HepG2 (cell line): Measurements from ENCODE around the gene ODC1. TPM values are rescaled to one million over a fixed set of nuclear protein-coding genes. Genes with fewer than 3 reads are reported as not detected.

Experiments
- BCL6 ChIP-seq: IDR thresholded peaks from 2 replicates; pipeline ENCODE4 v1.6.1; 2016; ENCODE audit warnings: missing genetic modification reagents, missing compliant biosample characterization
- GABPB1 ChIP-seq: IDR thresholded peaks from 2 replicates; pipeline ENCODE4 v1.6.1; 2016; ENCODE audit warnings: mild to moderate bottlenecking, missing genetic modification reagents, moderate library complexity, missing compliant biosample characterization
- HHEX ChIP-seq: IDR thresholded peaks from 2 replicates; pipeline ENCODE4 v1.6.1; 2016; ENCODE audit warnings: control low read depth
- KAT2B ChIP-seq: fragments of 150-350 bp; IDR thresholded peaks from 2 replicates; pipeline ENCODE4 v1.6.1; 2014; ENCODE audit warnings: low read depth, low read length, borderline replicate concordance
- MIXL1 ChIP-seq: IDR thresholded peaks from 2 replicates; pipeline ENCODE4 v1.6.1; 2016
- MLLT10 ChIP-seq: sonication (generic); formaldehyde crosslinking; IDR thresholded peaks from 2 replicates; pipeline ENCODE4 v1.4.0; 2020; ENCODE audit warnings: missing genetic modification reagents
- NFE2 ChIP-seq: sonication (generic); formaldehyde crosslinking; IDR thresholded peaks from 2 replicates; pipeline ENCODE4 v1.4.0; 2020; ENCODE audit warnings: missing genetic modification reagents
- NFIC ChIP-seq: IDR thresholded peaks from 2 replicates; pipeline ENCODE4 v1.6.1; 2012; ENCODE audit warnings: mild to moderate bottlenecking, low read length, inconsistent platforms
- SMYD3 ChIP-seq: sonication (generic); formaldehyde crosslinking; IDR thresholded peaks from 2 replicates; pipeline ENCODE4 v1.8.1; 2023; ENCODE audit warnings: mild to moderate bottlenecking, missing genetic modification reagents
- SOX5 ChIP-seq: IDR thresholded peaks from 2 replicates; pipeline ENCODE4 v1.6.1; 2016; ENCODE audit warnings: borderline replicate concordance
- SP140L ChIP-seq: sonication (generic); formaldehyde crosslinking; IDR thresholded peaks from 2 replicates; pipeline ENCODE4 v1.4.0; 2020; ENCODE audit warnings: missing genetic modification reagents, borderline replicate concordance
- TEAD2 ChIP-seq: sonication (generic); formaldehyde crosslinking; IDR thresholded peaks from 2 replicates; pipeline ENCODE4 v1.9.0; 2021; ENCODE audit warnings: missing genetic modification reagents
- ZBTB1 ChIP-seq: sonication (generic); formaldehyde crosslinking; IDR thresholded peaks from 2 replicates; pipeline ENCODE4 v1.4.0; 2020; ENCODE audit warnings: missing genetic modification reagents, borderline replicate concordance
- ZBTB42 ChIP-seq: sonication (generic); formaldehyde crosslinking; IDR thresholded peaks from 2 replicates; pipeline ENCODE4 v1.5.0; 2020; ENCODE audit warnings: mild to moderate bottlenecking, missing genetic modification reagents
- ZKSCAN8 ChIP-seq: IDR thresholded peaks from 2 replicates; pipeline ENCODE4 v1.6.1; 2016; ENCODE audit warnings: borderline replicate concordance, missing genetic modification reagents, missing compliant biosample characterization
- ZMYM2 ChIP-seq: sonication (generic); formaldehyde crosslinking; IDR thresholded peaks from 2 replicates; pipeline ENCODE4 v1.8.0; 2022; ENCODE audit warnings: mild to moderate bottlenecking, missing genetic modification reagents
- ZMYM4 ChIP-seq: sonication (generic); formaldehyde crosslinking; IDR thresholded peaks from 2 replicates; pipeline ENCODE4 v1.8.1; 2023; ENCODE audit warnings: mild to moderate bottlenecking, missing genetic modification reagents
- ZNF530 ChIP-seq: sonication (generic); formaldehyde crosslinking; IDR thresholded peaks from 2 replicates; pipeline ENCODE4 v1.5.0; 2020; ENCODE audit warnings: low read depth, mild to moderate bottlenecking, missing genetic modification reagents
- ZNF605 ChIP-seq: sonication (generic); formaldehyde crosslinking; IDR thresholded peaks from 2 replicates; pipeline ENCODE4 v1.8.0; 2022; ENCODE audit warnings: mild to moderate bottlenecking, missing genetic modification reagents
- polyA plus RNA-seq, 8 experiments: library from polyadenylated mRNA; depleted of rRNA in 3 of 8; stranded (reverse) in 7 of 8; unstranded in 1 of 8; fragments of >200 nt; fragmentation: Illumina TruSeq in 4 of 8; extraction: Trizol in 4 of 8; gene quantifications; 2 replicates each; pipeline versions ENCODE4 v1.2.1 to v1.2.3, GENCODE V29; 2011 to 2016; ENCODE audit warnings: low read depth in 4 of 8, missing spikeins in 1 of 8, mixed read lengths in 1 of 8; ENCODE audit not compliant: insufficient read depth in 1 of 8
- total RNA-seq, 5 experiments: library from RNA; depleted of rRNA; stranded (reverse); fragments of >200 nt; fragmentation: Illumina TruSeq; extraction: Trizol; gene quantifications; 2 replicates each; pipeline ENCODE4 v1.2.3, GENCODE V29; 2016; ENCODE audit warnings: low read depth in 1 of 5
- TF ChIP-seq, protein P1 (sequence below): sonication (generic); formaldehyde crosslinking; IDR thresholded peaks from 2 replicates; pipeline ENCODE4 v1.5.1; 2020; ENCODE audit warnings: mild to moderate bottlenecking, missing genetic modification reagents, borderline replicate concordance
- TF ChIP-seq, protein P2 (sequence below): IDR thresholded peaks from 2 replicates; pipeline ENCODE4 v1.6.1; 2016; ENCODE audit warnings: mild to moderate bottlenecking
- TF ChIP-seq, protein P3 (sequence below): sonication (generic); formaldehyde crosslinking; IDR thresholded peaks from 2 replicates; pipeline ENCODE4 v1.5.0; 2020; ENCODE audit warnings: missing genetic modification reagents, mild to moderate bottlenecking, borderline replicate concordance
- TF ChIP-seq, protein P4 (sequence below): IDR thresholded peaks from 2 replicates; pipeline ENCODE4 v1.6.1; 2016; ENCODE audit warnings: low read depth, control low read depth

ODC1 gene
- total and polyA plus RNA-seq, 2 of the 13 experiments (the other 11 are each of a cell fraction or from before 2014, with no cell fraction given), result 142 to 371 TPM

DNA sequence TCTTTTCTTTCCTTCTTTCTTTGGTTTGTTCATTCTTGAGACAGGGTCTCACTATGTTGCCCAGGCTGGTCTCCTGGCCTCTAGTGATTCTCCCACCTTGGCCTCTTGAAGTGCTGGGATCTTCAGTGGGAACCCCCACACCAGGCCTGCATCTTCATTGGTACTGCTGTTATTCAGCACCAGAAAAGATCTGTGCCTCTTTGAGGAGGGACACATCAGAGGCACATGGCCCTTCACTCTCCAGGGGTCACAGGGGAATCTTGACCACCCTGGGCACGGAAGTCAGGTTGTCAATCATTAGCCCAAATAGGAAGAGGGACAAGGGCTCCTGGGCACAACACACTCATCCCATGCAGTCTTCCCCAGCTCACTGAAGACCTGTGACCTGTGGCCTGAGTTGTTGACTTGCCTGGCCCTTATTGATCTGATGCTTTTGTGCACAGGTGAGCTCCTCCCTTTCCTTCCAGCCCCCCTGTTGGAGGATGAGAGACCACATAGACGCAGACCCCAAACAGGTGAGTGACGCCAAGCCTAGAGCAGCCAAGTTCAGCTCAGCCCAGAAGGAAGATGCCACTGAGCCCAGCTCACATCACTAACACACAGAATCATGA lies 33.0 kb upstream of the ODC1 start (continued):
- peak; percentile 86 for TF ChIP-seq ZNF605
- TF ChIP-seq NFE2 (CRISPR knock-in tag), result no peak
- 0 out of 2 replicates have a peak, but pooled peaks have one; percentile 40 for TF ChIP-seq ZKSCAN8 (CRISPR knock-in tag)
- no peak for TF ChIP-seq MLLT10 (CRISPR knock-in tag)
- 0 out of 2 replicates have a peak, but pooled peaks have one; percentile 58 for TF ChIP-seq MIXL1 (CRISPR knock-in tag)
- no peak for TF ChIP-seq ZBTB42 (CRISPR knock-in tag)
- peak; percentile 55; the same call in 1 of the 2 replicates for TF ChIP-seq GABPB1 (CRISPR knock-in tag)
- TF ChIP-seq, protein P1, sequence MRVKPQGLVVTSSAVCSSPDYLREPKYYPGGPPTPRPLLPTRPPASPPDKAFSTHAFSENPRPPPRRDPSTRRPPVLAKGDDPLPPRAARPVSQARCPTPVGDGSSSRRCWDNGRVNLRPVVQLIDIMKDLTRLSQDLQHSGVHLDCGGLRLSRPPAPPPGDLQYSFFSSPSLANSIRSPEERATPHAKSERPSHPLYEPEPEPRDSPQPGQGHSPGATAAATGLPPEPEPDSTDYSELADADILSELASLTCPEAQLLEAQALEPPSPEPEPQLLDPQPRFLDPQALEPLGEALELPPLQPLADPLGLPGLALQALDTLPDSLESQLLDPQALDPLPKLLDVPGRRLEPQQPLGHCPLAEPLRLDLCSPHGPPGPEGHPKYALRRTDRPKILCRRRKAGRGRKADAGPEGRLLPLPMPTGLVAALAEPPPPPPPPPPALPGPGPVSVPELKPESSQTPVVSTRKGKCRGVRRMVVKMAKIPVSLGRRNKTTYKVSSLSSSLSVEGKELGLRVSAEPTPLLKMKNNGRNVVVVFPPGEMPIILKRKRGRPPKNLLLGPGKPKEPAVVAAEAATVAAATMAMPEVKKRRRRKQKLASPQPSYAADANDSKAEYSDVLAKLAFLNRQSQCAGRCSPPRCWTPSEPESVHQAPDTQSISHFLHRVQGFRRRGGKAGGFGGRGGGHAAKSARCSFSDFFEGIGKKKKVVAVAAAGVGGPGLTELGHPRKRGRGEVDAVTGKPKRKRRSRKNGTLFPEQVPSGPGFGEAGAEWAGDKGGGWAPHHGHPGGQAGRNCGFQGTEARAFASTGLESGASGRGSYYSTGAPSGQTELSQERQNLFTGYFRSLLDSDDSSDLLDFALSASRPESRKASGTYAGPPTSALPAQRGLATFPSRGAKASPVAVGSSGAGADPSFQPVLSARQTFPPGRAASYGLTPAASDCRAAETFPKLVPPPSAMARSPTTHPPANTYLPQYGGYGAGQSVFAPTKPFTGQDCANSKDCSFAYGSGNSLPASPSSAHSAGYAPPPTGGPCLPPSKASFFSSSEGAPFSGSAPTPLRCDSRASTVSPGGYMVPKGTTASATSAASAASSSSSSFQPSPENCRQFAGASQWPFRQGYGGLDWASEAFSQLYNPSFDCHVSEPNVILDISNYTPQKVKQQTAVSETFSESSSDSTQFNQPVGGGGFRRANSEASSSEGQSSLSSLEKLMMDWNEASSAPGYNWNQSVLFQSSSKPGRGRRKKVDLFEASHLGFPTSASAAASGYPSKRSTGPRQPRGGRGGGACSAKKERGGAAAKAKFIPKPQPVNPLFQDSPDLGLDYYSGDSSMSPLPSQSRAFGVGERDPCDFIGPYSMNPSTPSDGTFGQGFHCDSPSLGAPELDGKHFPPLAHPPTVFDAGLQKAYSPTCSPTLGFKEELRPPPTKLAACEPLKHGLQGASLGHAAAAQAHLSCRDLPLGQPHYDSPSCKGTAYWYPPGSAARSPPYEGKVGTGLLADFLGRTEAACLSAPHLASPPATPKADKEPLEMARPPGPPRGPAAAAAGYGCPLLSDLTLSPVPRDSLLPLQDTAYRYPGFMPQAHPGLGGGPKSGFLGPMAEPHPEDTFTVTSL (CRISPR knock-in tag), result peak; percentile 87
- no peak for TF ChIP-seq NFIC
- peak; percentile 57; the same call in 1 of the 2 replicates for TF ChIP-seq ZMYM2 (CRISPR knock-in tag)
- peak; percentile 68; the same call in 1 of the 2 replicates for TF ChIP-seq SOX5
- TF ChIP-seq BCL6 (CRISPR knock-in tag), result 0 out of 2 replicates have a peak, but pooled peaks have one; percentile 30
- no peak for TF ChIP-seq SP140L (CRISPR knock-in tag)
- 0 out of 2 replicates have a peak, but pooled peaks have one; percentile 10 for TF ChIP-seq KAT2B
- TF ChIP-seq ZNF530, result no peak
- TF ChIP-seq HHEX (CRISPR knock-in tag), result peak; percentile 69
- TF ChIP-seq SMYD3 (CRISPR knock-in tag), result no peak
- peak; percentile 88 for TF ChIP-seq ZMYM4 (CRISPR knock-in tag)
- TF ChIP-seq, protein P2, sequence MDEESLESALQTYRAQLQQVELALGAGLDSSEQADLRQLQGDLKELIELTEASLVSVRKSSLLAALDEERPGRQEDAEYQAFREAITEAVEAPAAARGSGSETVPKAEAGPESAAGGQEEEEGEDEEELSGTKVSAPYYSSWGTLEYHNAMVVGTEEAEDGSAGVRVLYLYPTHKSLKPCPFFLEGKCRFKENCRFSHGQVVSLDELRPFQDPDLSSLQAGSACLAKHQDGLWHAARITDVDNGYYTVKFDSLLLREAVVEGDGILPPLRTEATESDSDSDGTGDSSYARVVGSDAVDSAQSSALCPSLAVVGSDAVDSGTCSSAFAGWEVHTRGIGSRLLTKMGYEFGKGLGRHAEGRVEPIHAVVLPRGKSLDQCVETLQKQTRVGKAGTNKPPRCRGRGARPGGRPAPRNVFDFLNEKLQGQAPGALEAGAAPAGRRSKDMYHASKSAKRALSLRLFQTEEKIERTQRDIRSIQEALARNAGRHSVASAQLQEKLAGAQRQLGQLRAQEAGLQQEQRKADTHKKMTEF, result peak; percentile 50; the same call in 1 of the 2 replicates
- no peak for TF ChIP-seq TEAD2 (CRISPR knock-in tag)
- TF ChIP-seq, protein P3, sequence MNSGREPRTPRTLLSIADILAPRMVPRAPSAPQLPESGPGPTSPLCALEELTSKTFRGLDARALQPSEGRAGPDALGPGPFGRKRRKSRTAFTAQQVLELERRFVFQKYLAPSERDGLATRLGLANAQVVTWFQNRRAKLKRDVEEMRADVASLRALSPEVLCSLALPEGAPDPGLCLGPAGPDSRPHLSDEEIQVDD, result no peak
- TF ChIP-seq ZBTB1 (CRISPR knock-in tag), result no peak
- TF ChIP-seq, protein P4, sequence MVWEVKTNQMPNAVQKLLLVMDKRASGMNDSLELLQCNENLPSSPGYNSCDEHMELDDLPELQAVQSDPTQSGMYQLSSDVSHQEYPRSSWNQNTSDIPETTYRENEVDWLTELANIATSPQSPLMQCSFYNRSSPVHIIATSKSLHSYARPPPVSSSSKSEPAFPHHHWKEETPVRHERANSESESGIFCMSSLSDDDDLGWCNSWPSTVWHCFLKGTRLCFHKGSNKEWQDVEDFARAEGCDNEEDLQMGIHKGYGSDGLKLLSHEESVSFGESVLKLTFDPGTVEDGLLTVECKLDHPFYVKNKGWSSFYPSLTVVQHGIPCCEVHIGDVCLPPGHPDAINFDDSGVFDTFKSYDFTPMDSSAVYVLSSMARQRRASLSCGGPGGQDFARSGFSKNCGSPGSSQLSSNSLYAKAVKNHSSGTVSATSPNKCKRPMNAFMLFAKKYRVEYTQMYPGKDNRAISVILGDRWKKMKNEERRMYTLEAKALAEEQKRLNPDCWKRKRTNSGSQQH (CRISPR knock-in tag), result 0 out of 2 replicates have a peak, but pooled peaks have one; percentile 6
